Activated CD4-positive, alpha-beta T cell treated with anti-CD3 and anti-CD28 coated beads, Interleukin-2, amount 10 ng/mL, durations not matched to agents 24 days and 14 days (primary cell): ENCODE results near the gene ATRX. TPM values are rescaled to one million over a fixed set of nuclear protein-coding genes. Genes with fewer than 3 reads are reported as not detected.
"Not testable (repeated sequence)": the region's sequence is repeated elsewhere in the genome, so short reads cannot be mapped to it uniquely, and the experiment has no call there.

Experiments
- DNase-seq: peaks from one replicate; pipeline ENCODE4 v3.0.0; 2022
- H3K27ac Mint-ChIP-seq: one replicate; pipeline ENCODE4 v1.8.0; 2022; ENCODE audit warnings: mild to moderate bottlenecking, mixed read lengths
- H3K27me3 Mint-ChIP-seq: one replicate; pipeline ENCODE4 v1.8.0; 2022; ENCODE audit warnings: mixed read lengths
- H3K36me3 Mint-ChIP-seq: one replicate; pipeline ENCODE4 v1.8.0; 2022; ENCODE audit warnings: low read depth, mild to moderate bottlenecking, mixed read lengths
- H3K4me1 Mint-ChIP-seq: one replicate; pipeline ENCODE4 v1.8.0; 2021; ENCODE audit warnings: mixed read lengths
- H3K4me3 Mint-ChIP-seq: one replicate; pipeline ENCODE4 v1.8.0; 2022; ENCODE audit warnings: mild to moderate bottlenecking, moderate library complexity, mixed read lengths
- H3K9me3 Mint-ChIP-seq: one replicate; pipeline ENCODE4 v1.8.0; 2021; ENCODE audit warnings: mixed read lengths
- intact Hi-C: fragments of 100-400 bp; cut with micrococcal nuclease; formaldehyde crosslinking; loops from one replicate; pipeline ENCODE4 v1.15.1; 2023
- total RNA-seq: library from RNA; stranded (reverse); gene quantifications from 2 replicates; pipeline ENCODE4 v1.2.3, GENCODE V29; 2022

Gene ATRX
- total RNA-seq, 1 donor from 2014 or later: 72.9 TPM

DNA sequence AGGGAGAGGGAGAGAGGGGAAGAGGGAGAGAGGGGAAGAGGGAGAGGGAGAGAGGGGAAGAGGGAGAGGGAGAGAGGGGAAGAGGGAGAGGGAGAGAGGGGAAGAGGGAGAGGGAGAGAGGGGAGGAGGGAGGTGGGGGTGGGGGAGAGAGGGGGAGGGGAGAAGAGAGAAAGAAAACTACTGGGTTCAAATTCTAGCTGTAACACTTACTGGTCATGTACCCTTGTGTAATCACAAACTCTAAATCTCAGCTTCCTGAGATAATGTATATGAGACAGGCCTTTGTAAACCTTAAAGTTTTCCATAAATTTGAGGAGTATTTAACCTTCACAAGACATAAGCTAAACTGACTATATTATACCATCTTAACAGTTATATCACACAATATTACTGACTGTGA, 229.7 kb downstream of the ATRX start:
- H3K4me3 Mint-ChIP-seq: no peak overlapping the region
- H3K36me3 Mint-ChIP-seq: peaks cover 29% of the 10 kb centered on the region
- peaks cover 8% of the 10 kb centered on the region for H3K9me3 Mint-ChIP-seq
- intact Hi-C loops: no loop called here
- H3K27ac Mint-ChIP-seq: no peak overlapping the region
- DNase-seq: no peak
- H3K4me1 Mint-ChIP-seq: no peaks in the 10 kb centered on the region
- H3K27me3 Mint-ChIP-seq: no peaks in the 10 kb centered on the region

GRCh38 chrX:77548751-77549150, 237.3 kb downstream of the ATRX start:
- Mint-ChIP-seq H3K36me3 (peaks cover 29% of the 10 kb centered on the region), H3K27ac (no peak overlapping the region), H3K27me3 (no peaks in the 10 kb centered on the region), H3K4me3 (no peak overlapping the region), H3K9me3 (peaks cover 12% of the 10 kb centered on the region), H3K4me1 (no peaks in the 10 kb centered on the region)
- no peak for DNase-seq
- intact Hi-C loops: no loop called here

DNA sequence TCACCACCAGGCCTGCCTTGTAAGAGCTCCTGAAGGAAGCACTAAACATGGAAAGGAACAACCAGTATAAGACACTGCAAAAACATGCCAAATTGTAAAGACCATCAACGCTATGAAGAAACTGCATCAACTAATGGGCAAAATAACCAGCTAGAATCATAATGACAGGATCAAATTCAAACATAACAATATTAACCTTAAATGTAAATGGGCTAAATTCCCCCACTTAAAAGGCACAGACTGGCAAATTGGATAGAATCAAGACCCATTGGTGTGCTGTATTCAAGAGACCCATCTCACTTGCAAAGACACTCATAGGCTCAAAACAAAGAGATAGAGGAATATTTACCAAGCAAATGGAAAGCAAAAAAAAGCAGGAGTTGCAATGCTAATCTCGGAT, 246.2 kb downstream of the ATRX start:
- H3K4me1 Mint-ChIP-seq, H3K27me3 Mint-ChIP-seq, H3K27ac Mint-ChIP-seq, H3K4me3 Mint-ChIP-seq, intact Hi-C loops, DNase-seq, H3K9me3 Mint-ChIP-seq: not testable (repeated sequence)
- peaks cover 33% of the 10 kb centered on the region for H3K36me3 Mint-ChIP-seq

- H3K4me1 Mint-ChIP-seq, H3K27me3 Mint-ChIP-seq, H3K4me3 Mint-ChIP-seq, intact Hi-C loops, DNase-seq, H3K27ac Mint-ChIP-seq, H3K9me3 Mint-ChIP-seq: not testable (repeated sequence)
- peaks cover 35% of the 10 kb centered on the region for H3K36me3 Mint-ChIP-seq
Observed at GRCh38 chrX:77531261-77531660, 254.8 kb downstream of the ATRX start.

GRCh38 chrX:77528034-77528433, 258.0 kb downstream of the ATRX start:
- Mint-ChIP-seq H3K4me1 (no peaks in the 10 kb centered on the region), H3K36me3 (peaks cover 34% of the 10 kb centered on the region), H3K9me3 (peaks cover 6% of the 10 kb centered on the region), H3K27ac (no peak overlapping the region), H3K4me3 (no peak overlapping the region), H3K27me3 (no peaks in the 10 kb centered on the region)
- DNase-seq: no peak
- intact Hi-C loops: no loop called here

DNA sequence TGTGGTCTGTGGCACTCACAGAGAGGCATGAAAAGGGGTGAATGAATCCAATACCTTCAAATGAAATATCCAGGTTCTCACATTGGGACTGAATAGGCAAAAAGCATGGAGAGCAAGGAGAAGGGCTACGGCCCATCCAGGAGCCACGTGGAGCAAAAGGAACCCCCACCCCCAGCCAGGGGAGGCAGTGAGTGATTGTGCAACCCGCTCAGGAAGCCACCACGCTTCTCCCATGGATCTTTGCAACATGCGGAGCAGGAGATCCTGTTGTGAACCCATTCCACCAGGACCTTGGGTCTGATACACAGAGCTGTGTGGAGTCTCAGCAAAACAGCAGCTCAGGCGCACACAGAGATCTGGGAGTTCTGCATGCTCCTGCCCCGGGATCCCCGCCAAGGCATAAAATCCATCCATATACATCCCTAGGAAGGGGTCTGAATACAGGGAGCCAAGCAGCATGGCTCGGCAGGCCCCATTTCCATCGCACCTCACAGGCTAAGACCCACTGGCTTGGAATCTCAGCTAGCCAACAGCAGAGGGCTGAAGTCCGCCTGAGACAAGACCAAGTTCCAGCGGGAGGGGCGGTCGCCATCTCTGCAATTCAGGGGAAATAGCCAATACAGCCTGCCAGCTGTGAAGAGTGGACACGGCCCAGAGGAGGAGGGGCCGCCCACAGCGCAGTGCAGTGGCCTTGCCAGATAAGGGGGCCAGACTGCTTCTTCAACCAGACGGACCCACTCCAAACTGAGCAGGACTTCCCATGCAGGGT, 258.6 kb downstream of the ATRX start:
- no peak for DNase-seq
- Mint-ChIP-seq H3K27ac (no peak overlapping the region), H3K4me3 (no peak overlapping the region), H3K4me1 (no peaks in the 10 kb centered on the region), H3K36me3 (peaks cover 35% of the 10 kb centered on the region), H3K9me3 (peaks cover 4% of the 10 kb centered on the region), H3K27me3 (no peaks in the 10 kb centered on the region)
- intact Hi-C loops: no loop called here

DNA sequence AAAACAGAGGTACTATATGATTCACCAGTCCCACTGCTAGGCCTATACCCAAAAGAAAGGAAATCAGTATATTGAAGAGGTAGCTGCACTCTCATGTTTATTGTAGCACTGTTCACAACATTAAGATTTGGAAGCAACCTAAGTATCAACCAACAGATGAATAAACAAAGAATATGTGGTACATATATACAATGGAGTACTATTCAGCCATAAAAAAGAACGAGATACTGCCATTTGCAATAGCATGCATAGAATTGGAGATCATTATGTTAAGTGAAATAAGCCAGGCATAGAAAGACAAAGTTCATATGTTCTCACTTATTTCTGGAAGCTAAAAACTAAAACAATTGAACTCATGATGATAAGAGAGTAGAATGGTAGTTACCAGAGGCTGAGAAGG, 266.3 kb downstream of the ATRX start:
- Mint-ChIP-seq H3K27me3 (no peaks in the 10 kb centered on the region), H3K4me1 (no peaks in the 10 kb centered on the region), H3K36me3 (peaks cover 62% of the 10 kb centered on the region), H3K4me3 (no peak overlapping the region), H3K27ac (no peak overlapping the region), H3K9me3 (peaks cover 16% of the 10 kb centered on the region)
- DNase-seq: no peak
- intact Hi-C loops: no loop called here

- Mint-ChIP-seq H3K27ac (no peak overlapping the region), H3K4me3 (no peak overlapping the region), H3K27me3 (no peaks in the 10 kb centered on the region), H3K36me3 (peaks cover 72% of the 10 kb centered on the region), H3K9me3 (peaks cover 18% of the 10 kb centered on the region), H3K4me1 (no peaks in the 10 kb centered on the region)
- DNase-seq: no peak
- intact Hi-C loops: no loop called here
Observed at GRCh38 chrX:77514177-77514576, 271.8 kb downstream of the ATRX start.

DNA sequence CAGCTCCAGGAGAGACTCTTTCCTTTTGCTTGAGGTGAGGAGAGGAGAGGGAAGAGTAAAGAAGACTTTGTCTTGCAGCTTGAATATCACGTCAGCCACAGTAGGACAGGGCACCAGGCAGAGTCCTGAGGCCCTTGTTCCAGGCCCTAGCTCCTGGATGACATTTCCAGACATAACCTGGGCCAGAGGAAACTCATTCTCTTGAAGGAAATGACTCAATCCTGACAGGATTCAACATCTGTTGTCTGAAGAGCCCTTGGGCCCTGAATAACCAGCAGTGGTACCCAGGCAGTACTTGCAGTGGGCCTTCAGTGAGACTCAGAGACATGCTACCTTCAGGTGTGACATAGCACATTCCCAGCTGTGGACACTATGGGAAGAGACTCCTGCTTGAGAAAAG, 276.0 kb downstream of the ATRX start:
- peaks cover 4% of the 10 kb centered on the region for H3K4me1 Mint-ChIP-seq
- DNase-seq: no peak
- intact Hi-C loops: no loop called here
- no peak overlapping the region for H3K27ac Mint-ChIP-seq
- no peak overlapping the region for H3K4me3 Mint-ChIP-seq
- H3K27me3 Mint-ChIP-seq: no peaks in the 10 kb centered on the region
- H3K9me3 Mint-ChIP-seq: peaks cover 7% of the 10 kb centered on the region
- peaks cover 49% of the 10 kb centered on the region for H3K36me3 Mint-ChIP-seq

- DNase-seq: no peak
- no peaks in the 10 kb centered on the region for H3K9me3 Mint-ChIP-seq
- no peaks in the 10 kb centered on the region for H3K27me3 Mint-ChIP-seq
- H3K4me3 Mint-ChIP-seq: no peak overlapping the region
- intact Hi-C loops: no loop called here
- no peak overlapping the region for H3K27ac Mint-ChIP-seq
- peaks cover 4% of the 10 kb centered on the region for H3K4me1 Mint-ChIP-seq
- H3K36me3 Mint-ChIP-seq: peaks cover 15% of the 10 kb centered on the region
Observed at GRCh38 chrX:77505227-77505626, 280.8 kb downstream of the ATRX start.

DNA sequence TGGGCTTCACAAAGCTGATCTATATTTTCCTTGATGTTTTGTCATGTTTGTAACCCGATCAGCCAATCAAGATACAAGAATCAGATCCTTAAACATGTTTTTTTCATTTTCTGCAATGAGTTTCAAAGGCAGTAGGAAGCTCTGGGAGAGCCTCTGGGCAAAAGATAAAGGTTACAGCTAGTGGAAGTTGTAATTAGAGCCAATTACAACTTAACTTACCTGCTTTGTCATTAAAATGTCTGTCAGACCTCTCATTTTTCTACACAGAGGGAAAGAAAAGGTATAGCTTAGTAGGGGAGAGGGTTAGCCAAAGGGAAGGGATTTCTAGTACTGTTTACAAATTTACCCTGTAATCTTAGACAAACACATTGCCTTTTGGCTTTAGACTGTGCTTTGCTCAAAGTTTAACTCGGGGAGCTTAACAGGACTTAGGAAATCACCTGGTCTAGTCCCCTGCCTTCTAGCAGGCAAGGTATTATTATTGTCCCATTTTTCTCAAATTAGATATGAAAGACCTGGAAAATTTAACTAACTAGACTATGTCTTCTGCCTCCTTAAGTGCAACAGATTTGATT, 283.0 kb downstream of the ATRX start:
- Mint-ChIP-seq H3K36me3 (peaks cover 7% of the 10 kb centered on the region), H3K4me3 (no peak overlapping the region), H3K9me3 (peaks cover 3% of the 10 kb centered on the region), H3K4me1 (peaks cover 4% of the 10 kb centered on the region), H3K27ac (no peak overlapping the region), H3K27me3 (peaks cover 6% of the 10 kb centered on the region)
- intact Hi-C loops: no loop called here
- no peak for DNase-seq

DNA sequence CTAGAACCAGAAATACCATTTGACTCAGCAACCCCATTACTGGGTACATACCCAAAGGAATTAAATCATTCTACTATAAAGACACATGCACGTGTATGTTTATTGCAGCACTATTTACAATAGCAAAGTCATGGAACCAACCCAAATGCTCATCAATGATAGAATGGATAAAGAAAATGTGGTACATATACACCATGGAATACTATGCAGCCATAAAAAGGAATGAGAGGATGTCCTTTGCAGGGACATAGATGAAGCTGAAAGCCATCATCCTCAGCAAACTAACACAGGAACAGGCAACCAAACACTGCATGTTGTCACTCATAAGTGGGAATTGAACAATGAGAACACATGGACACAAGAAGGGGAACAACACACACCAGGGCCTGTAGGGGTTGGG, 285.9 kb downstream of the ATRX start:
- H3K27ac Mint-ChIP-seq, intact Hi-C loops, H3K4me3 Mint-ChIP-seq, DNase-seq, H3K36me3 Mint-ChIP-seq, H3K9me3 Mint-ChIP-seq, H3K4me1 Mint-ChIP-seq: not testable (repeated sequence)
- H3K27me3 Mint-ChIP-seq: peaks cover 10% of the 10 kb centered on the region

- intact Hi-C loops: no loop called here
- Mint-ChIP-seq H3K36me3 (no peaks in the 10 kb centered on the region), H3K27ac (no peak overlapping the region)
Observed at GRCh38 chrX:77493677-77494553, 292.1 kb downstream of the ATRX start.

DNA sequence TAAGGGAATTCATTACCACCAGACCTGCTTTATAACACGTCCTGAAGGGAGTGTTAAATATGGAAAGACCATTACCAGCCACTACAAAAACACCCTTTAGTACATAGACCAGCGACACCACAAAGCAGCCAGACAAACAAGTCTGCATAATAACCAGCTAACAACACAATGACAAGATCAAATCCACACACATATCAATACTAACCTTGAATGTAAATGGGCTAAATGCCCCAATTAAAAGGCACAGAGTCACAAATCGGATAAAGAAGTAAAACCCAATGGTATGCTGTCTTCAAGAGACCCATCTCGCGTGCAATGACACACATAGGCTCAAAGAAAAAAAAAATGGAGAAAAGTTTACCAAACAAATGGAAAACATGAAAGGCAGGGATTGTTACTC, 302.0 kb downstream of the ATRX start:
- Mint-ChIP-seq H3K36me3 (no peaks in the 10 kb centered on the region), H3K9me3 (peaks cover 10% of the 10 kb centered on the region), H3K4me1 (no peaks in the 10 kb centered on the region), H3K27ac (no peak overlapping the region), H3K4me3 (no peak overlapping the region), H3K27me3 (no peaks in the 10 kb centered on the region)
- DNase-seq: no peak
- intact Hi-C loops: no loop called here

More at GRCh38 chrX:77493677-77494553, 292.1 kb downstream of the ATRX start:
- Mint-ChIP-seq H3K4me1 (no peaks in the 10 kb centered on the region), H3K4me3 (no peak overlapping the region), H3K27me3 (peaks cover 4% of the 10 kb centered on the region), H3K9me3 (peaks cover 3% of the 10 kb centered on the region)
- DNase-seq: no peak
